ENCODE measurements around the gene SOX1. TPM values are rescaled to one million over a fixed set of nuclear protein-coding genes. Genes with fewer than 3 reads are reported as not detected.

The SOX1 gene
- total RNA-seq, 1 experiment from 2014 or later, result not detected

- no peak for DNase-seq (ENCODE audit: low read depth)
Measured at GRCh38 chr13:112106478-112107141, 39.7 kb downstream of the SOX1 start.

GRCh38 chr13:112107289-112107688 is 40.3 kb downstream of the SOX1 start:
- no peak for DNase-seq (ENCODE audit: low read depth)

- no peak for DNase-seq (ENCODE audit: low read depth)
Measured at GRCh38 chr13:112110479-112110878, 43.5 kb downstream of the SOX1 start.

GRCh38 chr13:112111239-112111857 is 44.4 kb downstream of the SOX1 start:
- DNase-seq (ENCODE audit: low read depth), result no peak

- no peak for DNase-seq (ENCODE audit: low read depth)
Measured at GRCh38 chr13:112112534-112113276, 45.8 kb downstream of the SOX1 start.

GRCh38 chr13:112113348-112113747 is 46.4 kb downstream of the SOX1 start:
- no peak for DNase-seq (ENCODE audit: low read depth)

- DNase-seq (ENCODE audit: low read depth), result no peak
Measured at GRCh38 chr13:112113851-112114250, 46.9 kb downstream of the SOX1 start.

- DNase-seq (ENCODE audit: low read depth), result no peak
Measured at GRCh38 chr13:112114391-112114790, 47.4 kb downstream of the SOX1 start.

- no peak for DNase-seq (ENCODE audit: low read depth)
Measured at GRCh38 chr13:112115403-112116091, 48.6 kb downstream of the SOX1 start.

- no peak for DNase-seq (ENCODE audit: low read depth)
Measured at GRCh38 chr13:112116187-112116950, 49.4 kb downstream of the SOX1 start.

- no peak for DNase-seq (ENCODE audit: low read depth)
Measured at GRCh38 chr13:112117258-112117954, 50.5 kb downstream of the SOX1 start.

GRCh38 chr13:112117955-112118302 is 51.0 kb downstream of the SOX1 start:
- DNase-seq (ENCODE audit: low read depth), result no peak

GRCh38 chr13:112118451-112119064 is 51.6 kb downstream of the SOX1 start:
- no peak for DNase-seq (ENCODE audit: low read depth)

- no peak for DNase-seq (ENCODE audit: low read depth)
Measured at GRCh38 chr13:112119192-112120030, 52.5 kb downstream of the SOX1 start.

- DNase-seq (ENCODE audit: low read depth), result no peak
Measured at GRCh38 chr13:112120031-112120373, 53.1 kb downstream of the SOX1 start.

Measured in RPMI7951 (cell line).